ENCODE results near the gene NANS. TPM values are rescaled to one million over a fixed set of nuclear protein-coding genes. Genes with fewer than 3 reads are reported as not detected.
A peak's percentile ranks its signal among the peaks of the same experiment; 100 is the strongest.

NANS gene
- total RNA-seq, 1 donor from 2014 or later: 13.0 TPM

DNA sequence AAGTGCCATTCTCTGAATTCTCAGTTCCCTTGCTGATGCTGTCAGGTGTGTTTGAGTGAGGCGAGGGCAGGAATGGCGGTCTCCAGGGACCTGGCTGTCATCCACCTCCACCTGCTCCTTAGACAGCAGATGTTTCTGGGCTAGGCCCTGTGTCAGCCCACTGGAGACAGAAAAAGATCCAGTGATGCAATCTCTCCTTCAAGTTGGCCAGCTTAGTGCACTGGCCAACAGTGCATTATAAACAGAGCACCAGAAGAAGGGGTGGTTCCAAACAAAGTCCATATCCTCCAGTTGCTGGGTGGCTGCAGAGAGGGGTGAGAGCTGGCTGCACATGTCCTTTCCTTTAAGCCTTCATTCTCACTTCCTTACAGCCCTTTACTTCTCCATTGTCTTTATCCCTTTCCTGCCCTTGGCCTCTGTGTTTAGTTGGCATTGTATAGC, 26.5 kb downstream of the NANS start:
- TF ChIP-seq EZH2phosphoT487 (IDR thresholded peaks at IDR 0.05) (no peak), EZH2 (IDR thresholded peaks at IDR 0.05) (no peak)
- TF ChIP-seq, protein P1, sequence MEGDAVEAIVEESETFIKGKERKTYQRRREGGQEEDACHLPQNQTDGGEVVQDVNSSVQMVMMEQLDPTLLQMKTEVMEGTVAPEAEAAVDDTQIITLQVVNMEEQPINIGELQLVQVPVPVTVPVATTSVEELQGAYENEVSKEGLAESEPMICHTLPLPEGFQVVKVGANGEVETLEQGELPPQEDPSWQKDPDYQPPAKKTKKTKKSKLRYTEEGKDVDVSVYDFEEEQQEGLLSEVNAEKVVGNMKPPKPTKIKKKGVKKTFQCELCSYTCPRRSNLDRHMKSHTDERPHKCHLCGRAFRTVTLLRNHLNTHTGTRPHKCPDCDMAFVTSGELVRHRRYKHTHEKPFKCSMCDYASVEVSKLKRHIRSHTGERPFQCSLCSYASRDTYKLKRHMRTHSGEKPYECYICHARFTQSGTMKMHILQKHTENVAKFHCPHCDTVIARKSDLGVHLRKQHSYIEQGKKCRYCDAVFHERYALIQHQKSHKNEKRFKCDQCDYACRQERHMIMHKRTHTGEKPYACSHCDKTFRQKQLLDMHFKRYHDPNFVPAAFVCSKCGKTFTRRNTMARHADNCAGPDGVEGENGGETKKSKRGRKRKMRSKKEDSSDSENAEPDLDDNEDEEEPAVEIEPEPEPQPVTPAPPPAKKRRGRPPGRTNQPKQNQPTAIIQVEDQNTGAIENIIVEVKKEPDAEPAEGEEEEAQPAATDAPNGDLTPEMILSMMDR (IDR thresholded peaks at IDR 0.05): no peak
- Mint-ChIP-seq H3K4me3 (no peak overlapping the region), H3K9me3 (no peaks in the 10 kb centered on the region), H3K27ac (peak overlapping the region; percentile 21), H3K36me3 (peaks cover 9% of the 10 kb centered on the region), H3K4me1 (peaks cover 26% of the 10 kb centered on the region), H3K27me3 (ENCODE audit: insufficient read depth, low read depth) (peaks cover 6% of the 10 kb centered on the region)
- Histone ChIP-seq H3K4me2 (no peak overlapping the region), H3K4me1 (peaks cover 15% of the 10 kb centered on the region), H2AFZ (replicated peaks) (no peak overlapping the region), H3K27ac (no peak overlapping the region), H4K20me1 (ENCODE audit: low read depth) (no peaks in the 10 kb centered on the region), H3K36me3 (no peaks in the 10 kb centered on the region), H3K4me3 (no peak overlapping the region), H3K79me2 (ENCODE audit: low read depth) (no peaks in the 10 kb centered on the region), H3F3A (ENCODE audit: low read depth) (peaks cover 28% of the 10 kb centered on the region), H3K27me3 (peaks cover 12% of the 10 kb centered on the region), H3K9ac (no peak overlapping the region), H3K9me3 (ENCODE audit: low read depth) (no peaks in the 10 kb centered on the region)
- no peak for DNase-seq (ENCODE audit: low spot score)

DNA sequence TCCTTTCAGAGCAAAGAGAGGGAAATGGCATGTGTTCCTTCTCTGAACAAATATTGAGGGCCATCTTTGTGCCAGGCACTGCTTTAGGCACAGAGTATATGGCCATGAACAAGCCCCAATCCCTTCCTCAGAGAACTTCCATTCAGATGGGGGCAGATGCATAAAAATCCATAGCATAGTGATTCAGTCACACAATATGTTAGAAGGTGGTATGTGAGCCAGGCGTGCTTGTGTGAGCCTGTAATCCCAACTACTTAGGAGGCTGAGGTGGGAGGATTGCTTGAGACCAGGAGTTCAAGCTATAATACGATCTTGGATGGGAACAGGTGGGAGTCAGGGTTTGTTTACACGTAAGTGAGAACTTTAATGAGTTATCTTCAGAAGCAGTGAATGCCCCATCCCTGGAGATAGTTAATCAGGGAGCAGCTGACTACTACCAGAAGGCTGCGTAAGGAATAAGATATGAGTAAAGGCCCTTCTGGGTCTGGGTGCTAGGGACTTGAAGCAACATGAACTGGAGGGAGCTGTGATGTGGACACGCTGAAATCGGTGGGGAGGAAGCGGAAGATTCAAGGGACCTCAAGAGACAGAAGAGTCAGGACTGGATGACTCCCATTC, 27.1 kb downstream of the NANS start:
- Histone ChIP-seq H3K4me2 (no peak overlapping the region), H3K27me3 (peaks cover 17% of the 10 kb centered on the region), H3K4me3 (no peak overlapping the region), H3K36me3 (no peaks in the 10 kb centered on the region), H3K79me2 (ENCODE audit: low read depth) (no peaks in the 10 kb centered on the region), H3K9ac (no peak overlapping the region), H2AFZ (replicated peaks) (no peak overlapping the region), H3K9me3 (ENCODE audit: low read depth) (no peaks in the 10 kb centered on the region), H4K20me1 (ENCODE audit: low read depth) (no peaks in the 10 kb centered on the region), H3K4me1 (peaks cover 15% of the 10 kb centered on the region), H3F3A (ENCODE audit: low read depth) (peaks cover 28% of the 10 kb centered on the region), H3K27ac (no peak overlapping the region)
- peak overlapping the region; percentile 21 for H3K27ac Mint-ChIP-seq
- no peak for DNase-seq (ENCODE audit: low spot score)
- peaks cover 8% of the 10 kb centered on the region for H3K27me3 Mint-ChIP-seq (ENCODE audit: insufficient read depth, low read depth)
- TF ChIP-seq EZH2 (IDR thresholded peaks at IDR 0.05): no peak
- TF ChIP-seq EZH2phosphoT487 (IDR thresholded peaks at IDR 0.05): no peak
- TF ChIP-seq, protein P1 (IDR thresholded peaks at IDR 0.05): no peak
- H3K9me3 Mint-ChIP-seq: peaks cover under 1% of the 10 kb centered on the region
- peaks cover 7% of the 10 kb centered on the region for H3K36me3 Mint-ChIP-seq
- peaks cover 26% of the 10 kb centered on the region for H3K4me1 Mint-ChIP-seq
- H3K4me3 Mint-ChIP-seq: no peak overlapping the region

DNA sequence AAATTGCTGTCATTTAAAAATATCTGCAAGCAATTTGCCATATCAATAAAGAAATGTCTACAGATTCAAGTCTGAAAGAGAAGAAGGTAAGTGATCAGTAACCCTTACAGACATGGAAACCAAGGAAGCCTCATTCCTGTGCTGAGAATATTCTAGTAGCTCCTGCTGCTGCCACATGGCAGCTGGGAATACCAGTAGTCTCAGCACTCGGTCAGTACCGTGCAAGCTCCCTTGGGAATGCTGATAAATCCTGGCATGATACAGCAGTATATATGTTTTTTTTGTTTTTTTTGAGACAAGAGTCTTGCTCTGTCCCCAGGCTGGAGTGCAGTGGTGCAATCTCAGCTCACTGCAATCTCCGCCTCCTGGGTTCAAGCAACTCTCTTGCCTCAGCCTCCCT, 27.9 kb downstream of the NANS start:
- H4K20me1 ChIP-seq (ENCODE audit: low read depth): no peaks in the 10 kb centered on the region
- H3K36me3 Mint-ChIP-seq: peaks cover 7% of the 10 kb centered on the region
- H3K27ac Mint-ChIP-seq: no peak overlapping the region
- no peak overlapping the region for H3K9ac ChIP-seq
- no peak overlapping the region for H3K27ac ChIP-seq
- H3K4me3 Mint-ChIP-seq: no peak overlapping the region
- H3K9me3 Mint-ChIP-seq: peaks cover 2% of the 10 kb centered on the region
- TF ChIP-seq EZH2 (IDR thresholded peaks at IDR 0.05) (no peak), EZH2phosphoT487 (IDR thresholded peaks at IDR 0.05) (no peak)
- TF ChIP-seq, protein P1 (IDR thresholded peaks at IDR 0.05): no peak
- no peaks in the 10 kb centered on the region for H3K9me3 ChIP-seq (ENCODE audit: low read depth)
- peaks cover 15% of the 10 kb centered on the region for H3K4me1 ChIP-seq
- DNase-seq (ENCODE audit: low spot score): no peak
- H3K4me1 Mint-ChIP-seq: peaks cover 26% of the 10 kb centered on the region
- H3K4me3 ChIP-seq: no peak overlapping the region
- peaks cover 31% of the 10 kb centered on the region for H3F3A ChIP-seq (ENCODE audit: low read depth)
- no peak overlapping the region for H3K4me2 ChIP-seq
- H3K27me3 ChIP-seq: peaks cover 21% of the 10 kb centered on the region
- H3K36me3 ChIP-seq: no peaks in the 10 kb centered on the region
- no peaks in the 10 kb centered on the region for H3K79me2 ChIP-seq (ENCODE audit: low read depth)
- H2AFZ ChIP-seq (replicated peaks): no peak overlapping the region
- peaks cover 9% of the 10 kb centered on the region for H3K27me3 Mint-ChIP-seq (ENCODE audit: insufficient read depth, low read depth)

All from neural progenitor cell (in vitro differentiated cells).